Caco-2 (cell line): ENCODE results near the gene DAGLB. TPM values are rescaled to one million over a fixed set of nuclear protein-coding genes. Genes with fewer than 3 reads are reported as not detected.

ENCODE experiments used
- BruUV-seq: library from RNA; stranded (reverse); fragments of 400-500 nt; replicated peaks from 2 replicates; lab custom pipeline; 2021; lab: Mats Ljungman, UMichigan
- CTCF ChIA-PET: fragments of 300-600 bp; sonication (Branson Sonifier 250); formaldehyde crosslinking; loops from one replicate; lab custom pipeline; 2022; ENCODE audit warnings: antibody characterized with exemption; lab: Charles Lee
- POLR2A ChIA-PET: fragments of 300-600 bp; sonication (Branson Sonifier 250); formaldehyde crosslinking; loops from one replicate; lab custom pipeline; 2022; ENCODE audit warnings: antibody characterized with exemption; lab: Charles Lee
- DNase-seq, 2 experiments: peaks; one replicate each; pipeline versions ENCODE4 v3.0.0 to v3.0.0-alpha.2; 2020 to 2022
- H3K27me3 ChIP-seq: replicated peaks from 2 replicates; pipeline ENCODE4 v1.6.0; 2011; ENCODE audit warnings: low read length; ENCODE audit not compliant: control insufficient read depth, insufficient read depth
- H3K36me3 ChIP-seq: 2 replicates; pipeline ENCODE4 v1.5.1; 2011; ENCODE audit warnings: low read length; ENCODE audit not compliant: control insufficient read depth, insufficient read depth
- H3K4me1 ChIP-seq: fragments of 250-450 bp; sonication (Bioruptor Pico); 2 replicates; pipeline ENCODE4 v1.5.1; 2020; ENCODE audit warnings: mild to moderate bottlenecking
- H3K4me3 ChIP-seq: 2 replicates; pipeline ENCODE4 v1.5.1; 2011; ENCODE audit warnings: low read depth, mild to moderate bottlenecking, control low read depth, low read length
- H3K9me3 ChIP-seq: fragments of 250-450 bp; sonication (Bioruptor Pico); 2 replicates; pipeline ENCODE4 v1.5.1; 2020; ENCODE audit warnings: mild to moderate bottlenecking, moderate library complexity
- H3K27ac Mint-ChIP-seq: one replicate; pipeline ENCODE4 v1.8.0; 2022; ENCODE audit warnings: mixed read lengths; ENCODE audit not compliant: unreplicated experiment
- H3K27me3 Mint-ChIP-seq: one replicate; pipeline ENCODE4 v1.8.0; 2022; ENCODE audit warnings: mixed read lengths; ENCODE audit not compliant: insufficient read depth, unreplicated experiment
- H3K36me3 Mint-ChIP-seq: one replicate; pipeline ENCODE4 v1.8.0; 2022; ENCODE audit warnings: mild to moderate bottlenecking, mixed read lengths; ENCODE audit not compliant: insufficient read depth, unreplicated experiment
- H3K4me1 Mint-ChIP-seq: one replicate; pipeline ENCODE4 v1.8.0; 2022; ENCODE audit warnings: low read depth, mixed read lengths; ENCODE audit not compliant: unreplicated experiment
- H3K4me3 Mint-ChIP-seq: one replicate; pipeline ENCODE4 v1.8.0; 2022; ENCODE audit warnings: mild to moderate bottlenecking, moderate library complexity, mixed read lengths; ENCODE audit not compliant: unreplicated experiment
- H3K9me3 Mint-ChIP-seq: one replicate; pipeline ENCODE4 v1.8.0; 2022; ENCODE audit warnings: mixed read lengths; ENCODE audit not compliant: unreplicated experiment
- intact Hi-C: fragments of 100-400 bp; cut with micrococcal nuclease; formaldehyde crosslinking; loops from one replicate; pipeline ENCODE4 v1.10.0; 2022; ENCODE audit not compliant: unreplicated experiment
- total RNA-seq: library from RNA; stranded (reverse); gene quantifications from 2 replicates; pipeline ENCODE4 v1.2.3, GENCODE V29; 2022
- TF ChIP-seq, protein P1 (sequence below), 2 experiments: fragments of 200-600 bp in 1 of 2; IDR thresholded peaks; 1 replicate in 1 of 2; 2 replicates in 1 of 2; pipeline versions ENCODE4 v1.5.1 to v1.8.0; 2011 to 2022; ENCODE audit warnings: antibody characterized with exemption in 1 of 2, control low read depth in 1 of 2, inconsistent platforms in 1 of 2, low read depth in 1 of 2, low read length in 1 of 2, mild to moderate bottlenecking in 1 of 2, moderate library complexity in 1 of 2; ENCODE audit not compliant: insufficient read depth in 1 of 2, severe bottlenecking in 1 of 2, unreplicated experiment in 1 of 2

DAGLB gene
- total RNA-seq, 1 experiment from 2014 or later, result 25.8 TPM

DNA sequence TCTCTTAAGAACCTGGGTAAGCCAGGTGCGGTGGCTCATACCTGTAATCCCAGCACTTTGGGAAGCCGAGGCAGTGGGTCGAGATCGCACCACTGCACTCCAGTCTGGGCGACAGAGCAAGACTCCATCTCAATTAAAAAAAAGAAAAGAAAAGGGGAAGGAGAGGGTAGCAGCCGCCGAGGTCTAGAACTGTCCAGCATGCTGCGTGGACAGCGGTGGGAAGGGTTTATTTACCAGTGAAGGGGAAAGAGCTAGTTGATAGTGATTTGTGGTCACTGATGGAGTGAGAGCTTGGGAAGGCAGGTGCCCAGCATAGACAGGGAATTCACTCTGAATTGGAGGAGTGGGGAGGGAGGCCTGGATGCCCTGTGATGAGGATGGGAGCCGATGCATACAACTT, 43.4 kb upstream of the DAGLB start:
- DNase-seq, result no peak
- H3K36me3 ChIP-seq, result no peaks in the 10 kb centered on the region
- intact Hi-C loops, result no loop called here
- BruUV-seq, result no TSS peak
- Mint-ChIP-seq H3K4me1 (no peaks in the 10 kb centered on the region), H3K9me3 (no peaks in the 10 kb centered on the region), H3K27ac (no peak overlapping the region), H3K36me3 (no peaks in the 10 kb centered on the region), H3K4me3 (no peak overlapping the region), H3K27me3 (no peaks in the 10 kb centered on the region)
- TF ChIP-seq, protein P1, sequence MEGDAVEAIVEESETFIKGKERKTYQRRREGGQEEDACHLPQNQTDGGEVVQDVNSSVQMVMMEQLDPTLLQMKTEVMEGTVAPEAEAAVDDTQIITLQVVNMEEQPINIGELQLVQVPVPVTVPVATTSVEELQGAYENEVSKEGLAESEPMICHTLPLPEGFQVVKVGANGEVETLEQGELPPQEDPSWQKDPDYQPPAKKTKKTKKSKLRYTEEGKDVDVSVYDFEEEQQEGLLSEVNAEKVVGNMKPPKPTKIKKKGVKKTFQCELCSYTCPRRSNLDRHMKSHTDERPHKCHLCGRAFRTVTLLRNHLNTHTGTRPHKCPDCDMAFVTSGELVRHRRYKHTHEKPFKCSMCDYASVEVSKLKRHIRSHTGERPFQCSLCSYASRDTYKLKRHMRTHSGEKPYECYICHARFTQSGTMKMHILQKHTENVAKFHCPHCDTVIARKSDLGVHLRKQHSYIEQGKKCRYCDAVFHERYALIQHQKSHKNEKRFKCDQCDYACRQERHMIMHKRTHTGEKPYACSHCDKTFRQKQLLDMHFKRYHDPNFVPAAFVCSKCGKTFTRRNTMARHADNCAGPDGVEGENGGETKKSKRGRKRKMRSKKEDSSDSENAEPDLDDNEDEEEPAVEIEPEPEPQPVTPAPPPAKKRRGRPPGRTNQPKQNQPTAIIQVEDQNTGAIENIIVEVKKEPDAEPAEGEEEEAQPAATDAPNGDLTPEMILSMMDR (IDR thresholded peaks at IDR 0.05; ENCODE audit: insufficient read depth in 1 of 2, low read depth in 1 of 2, low read length in 1 of 2, severe bottlenecking in 1 of 2, unreplicated experiment in 1 of 2), result no peak
- no peaks in the 10 kb centered on the region for H3K4me1 ChIP-seq
- POLR2A ChIA-PET, result no interaction called here
- no peaks in the 10 kb centered on the region for H3K9me3 ChIP-seq
- CTCF ChIA-PET, result no interaction called here
- H3K27me3 ChIP-seq, result no peaks in the 10 kb centered on the region
- no peak overlapping the region for H3K4me3 ChIP-seq

DNA sequence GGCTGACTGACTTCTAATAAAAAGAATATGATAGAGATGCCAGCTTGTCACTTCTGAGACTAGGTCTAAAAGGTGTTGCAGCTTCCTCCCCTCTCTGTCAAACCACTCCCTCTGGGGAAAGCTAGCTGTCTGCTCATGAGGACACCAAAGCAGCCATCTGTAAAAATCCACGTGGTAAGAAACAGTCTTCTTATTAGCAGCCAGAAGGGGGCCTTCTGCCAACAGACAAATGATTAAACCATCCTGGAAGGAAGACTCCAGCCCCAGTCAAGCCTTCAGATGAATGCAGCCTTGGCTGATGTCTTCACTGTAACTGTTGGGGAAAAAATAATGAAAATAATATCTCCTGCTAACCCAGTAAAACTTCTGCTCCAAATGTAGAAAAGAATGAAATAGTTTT, 41.9 kb upstream of the DAGLB start:
- no peak overlapping the region for H3K4me3 Mint-ChIP-seq
- Histone ChIP-seq H3K4me1 (peaks cover 4% of the 10 kb centered on the region), H3K4me3 (no peak overlapping the region), H3K36me3 (no peaks in the 10 kb centered on the region), H3K9me3 (no peaks in the 10 kb centered on the region), H3K27me3 (no peaks in the 10 kb centered on the region)
- no peaks in the 10 kb centered on the region for H3K36me3 Mint-ChIP-seq
- no peaks in the 10 kb centered on the region for H3K27me3 Mint-ChIP-seq
- no peaks in the 10 kb centered on the region for H3K9me3 Mint-ChIP-seq
- TF ChIP-seq, protein P1 (IDR thresholded peaks at IDR 0.05; ENCODE audit: insufficient read depth in 1 of 2, low read depth in 1 of 2, low read length in 1 of 2, severe bottlenecking in 1 of 2, unreplicated experiment in 1 of 2), result peak; percentile 27 to 45
- ChIA-PET CTCF (no interaction called here), POLR2A (no interaction called here)
- DNase-seq, result peak in 1 of 2 experiments; percentile 62
- no TSS peak for BruUV-seq
- no peak overlapping the region for H3K27ac Mint-ChIP-seq
- intact Hi-C loops, result no loop called here
- no peaks in the 10 kb centered on the region for H3K4me1 Mint-ChIP-seq

DNA sequence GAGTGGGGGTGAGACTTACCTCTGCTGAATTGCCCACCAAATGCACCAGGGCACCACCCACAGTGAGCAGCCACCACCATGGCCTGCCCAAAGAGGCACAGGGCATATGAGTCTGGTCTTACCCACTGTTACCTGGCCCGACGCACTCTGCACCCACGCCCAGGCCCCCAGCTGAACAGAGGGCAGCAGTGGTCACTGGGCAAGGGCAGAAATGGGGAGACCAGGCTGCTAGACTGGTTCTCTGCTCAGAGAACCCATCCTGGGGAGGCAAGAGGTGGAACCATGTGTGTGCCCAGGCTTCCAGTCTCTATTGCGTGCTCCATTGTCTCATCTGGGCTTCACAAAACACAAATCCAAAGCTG, 39.4 kb upstream of the DAGLB start:
- H3K4me3 Mint-ChIP-seq, result no peak overlapping the region
- TF ChIP-seq, protein P1 (IDR thresholded peaks at IDR 0.05; ENCODE audit: insufficient read depth in 1 of 2, low read depth in 1 of 2, low read length in 1 of 2, severe bottlenecking in 1 of 2, unreplicated experiment in 1 of 2), result no peak
- no peak overlapping the region for H3K4me3 ChIP-seq
- H3K27me3 ChIP-seq, result no peaks in the 10 kb centered on the region
- ChIA-PET POLR2A (no interaction called here), CTCF (no interaction called here)
- H3K27ac Mint-ChIP-seq, result no peak overlapping the region
- H3K36me3 Mint-ChIP-seq, result peaks cover 17% of the 10 kb centered on the region
- H3K27me3 Mint-ChIP-seq, result no peaks in the 10 kb centered on the region
- no peaks in the 10 kb centered on the region for H3K9me3 Mint-ChIP-seq
- no peaks in the 10 kb centered on the region for H3K4me1 Mint-ChIP-seq
- DNase-seq, result no peak
- peaks cover 13% of the 10 kb centered on the region for H3K4me1 ChIP-seq
- no peaks in the 10 kb centered on the region for H3K9me3 ChIP-seq
- H3K36me3 ChIP-seq, result no peaks in the 10 kb centered on the region
- intact Hi-C loops, result no loop called here
- BruUV-seq, result no TSS peak
